HCT116 (cell line): ENCODE data around the gene C2CD2. TPM values are rescaled to one million over a fixed set of nuclear protein-coding genes. Genes with fewer than 3 reads are reported as not detected.

Source experiments
- ATAC-seq: fragments of 200-7000 bp; cut with Tn5 transposase; 2 replicates; pipeline ENCODE4 v1.9.1; 2020; ENCODE audit warnings: mild to moderate bottlenecking, moderate library complexity
- BruUV-seq: library from RNA; stranded (reverse); fragments of 400-500 nt; replicated peaks from 2 replicates; lab custom pipeline; 2021; lab: Mats Ljungman, UMichigan
- CTCF ChIA-PET: fragments of 300-600 bp; sonication (Branson Sonifier 250); formaldehyde crosslinking; loops from one replicate; lab custom pipeline; 2021; ENCODE audit warnings: antibody characterized with exemption; lab: Charles Lee
- POLR2A ChIA-PET: fragments of 300-600, 350-600 bp; sonication (Branson Sonifier 250); formaldehyde crosslinking; loops from one replicate; lab custom pipeline; 2021; ENCODE audit warnings: antibody characterized with exemption; lab: Charles Lee
- RAD21 ChIA-PET, 2 experiments: fragments of 300-600 bp; sonication (Branson Sonifier 250); formaldehyde crosslinking; loops; one replicate each; lab custom pipeline; 2023; ENCODE audit warnings: low total read pairs in 2 of 2; ENCODE audit not compliant: uncharacterized antibody in 2 of 2, unreplicated experiment in 2 of 2, low non-redundant PET in 1 of 2; lab: Charles Lee
- DNase-seq: peaks from one replicate; pipeline ENCODE4 v3.0.0-alpha.2; 2010; ENCODE audit warnings: low read depth, low spot score
- H2AFZ ChIP-seq: fragments of 200-600 bp; shearing (Covaris generic), sonication (generic); 2 replicates; pipeline ENCODE4 v1.6.1; 2017; ENCODE audit warnings: low read depth, mixed run types, mixed read lengths, antibody characterized with exemption, low read length; ENCODE audit not compliant: poor library complexity, severe bottlenecking
- H3K27ac ChIP-seq: 2 replicates; pipeline ENCODE4 v1.5.1; 2012; ENCODE audit warnings: low read depth, low read length
- H3K27me3 ChIP-seq: fragments of 200-600 bp; sonication (generic); 2 replicates; pipeline ENCODE4 v1.6.1; 2016; ENCODE audit warnings: mixed run types, low read length, mixed read lengths; ENCODE audit not compliant: insufficient read depth
- H3K36me3 ChIP-seq, 2 experiments: fragments of 200-500 bp in 1 of 2; fragments of 200-600 bp in 1 of 2; sonication (Bioruptor generic) in 1 of 2; sonication (generic) in 1 of 2; 2 replicates each; pipeline versions ENCODE4 v1.5.1 to v1.6.1; 2014 to 2016; ENCODE audit warnings: low read length in 2 of 2, inconsistent platforms in 1 of 2, mixed read lengths in 1 of 2, mixed run types in 1 of 2; ENCODE audit not compliant: insufficient read depth in 2 of 2, control insufficient read depth in 1 of 2
- H3K4me1 ChIP-seq, 2 experiments: fragments of 200-600 bp in 1 of 2; sonication (generic) in 1 of 2; 2 replicates each; pipeline versions ENCODE4 v1.5.1 to v1.6.1; 2012 to 2017; ENCODE audit warnings: low read length in 2 of 2, inconsistent platforms in 1 of 2, mild to moderate bottlenecking in 1 of 2, mixed read lengths in 1 of 2, mixed run types in 1 of 2, moderate library complexity in 1 of 2; ENCODE audit not compliant: insufficient read depth in 2 of 2, control insufficient read depth in 1 of 2
- H3K4me2 ChIP-seq: fragments of 200-600 bp; sonication (generic); 2 replicates; pipeline ENCODE4 v1.6.1; 2017; ENCODE audit warnings: mixed run types, low read length, mixed read lengths
- H3K4me3 ChIP-seq, 2 experiments: fragments of 200-600 bp in 1 of 2; sonication (generic) in 1 of 2; replicated peaks in 1 of 2; 2 replicates each; pipeline ENCODE4 v1.5.1; 2011 to 2016; ENCODE audit warnings: low read length in 2 of 2, control low read depth in 1 of 2, low read depth in 1 of 2, mild to moderate bottlenecking in 1 of 2, mixed read lengths in 1 of 2, mixed run types in 1 of 2
- H3K79me2 ChIP-seq: fragments of 200-600 bp; sonication (generic); 2 replicates; pipeline ENCODE4 v1.6.1; 2017; ENCODE audit warnings: mild to moderate bottlenecking, mixed run types, low read length, moderate library complexity, mixed read lengths; ENCODE audit not compliant: insufficient read depth
- H3K9ac ChIP-seq: fragments of 200-600 bp; sonication (generic); 2 replicates; pipeline ENCODE4 v1.6.1; 2016; ENCODE audit warnings: low read length, mixed read lengths
- H3K9me2 ChIP-seq: fragments of 200-600 bp; sonication (generic), shearing (Covaris generic); 2 replicates; pipeline ENCODE4 v1.6.1; 2017; ENCODE audit warnings: mixed run types, mild to moderate bottlenecking, moderate library complexity; ENCODE audit not compliant: insufficient read depth
- H3K9me3 ChIP-seq, 2 experiments: fragments of 200-500 bp in 1 of 2; fragments of 200-600 bp in 1 of 2; sonication (Bioruptor generic) in 1 of 2; sonication (generic) in 1 of 2; 2 replicates each; pipeline ENCODE4 v1.6.1; 2014 to 2017; ENCODE audit warnings: low read length in 2 of 2, mixed read lengths in 2 of 2, inconsistent platforms in 1 of 2, low read depth in 1 of 2, mild to moderate bottlenecking in 1 of 2, mixed run types in 1 of 2, moderate library complexity in 1 of 2; ENCODE audit not compliant: control insufficient read depth in 1 of 2, insufficient read depth in 1 of 2
- H4K20me1 ChIP-seq: fragments of 200-600 bp; sonication (generic), shearing (Covaris generic); 2 replicates; pipeline ENCODE4 v1.6.1; 2017; ENCODE audit warnings: mixed run types, mild to moderate bottlenecking, moderate library complexity; ENCODE audit not compliant: insufficient read depth
- ATF3 ChIP-seq: IDR thresholded peaks from 2 replicates; pipeline ENCODE4 v1.6.1; 2012
- CBX3 ChIP-seq: IDR thresholded peaks from 2 replicates; pipeline ENCODE4 v1.6.1; 2012; ENCODE audit warnings: low read depth
- ELF1 ChIP-seq: IDR thresholded peaks from 2 replicates; pipeline ENCODE4 v1.6.1; 2012; ENCODE audit warnings: low read depth, borderline replicate concordance
- EZH2 ChIP-seq: fragments of 200-600 bp; sonication (generic); IDR thresholded peaks from 2 replicates; pipeline ENCODE4 v1.6.1; 2017; ENCODE audit warnings: antibody characterized with exemption, mixed run types
- FOSL1 ChIP-seq: IDR thresholded peaks from 2 replicates; pipeline ENCODE4 v1.6.1; 2012; ENCODE audit warnings: low read depth
- JUND ChIP-seq: IDR thresholded peaks from 2 replicates; pipeline ENCODE4 v1.6.1; 2012
- POLR2A ChIP-seq: IDR thresholded peaks from 2 replicates; pipeline ENCODE4 v1.7.0; 2011; ENCODE audit warnings: borderline replicate concordance; ENCODE audit not compliant: insufficient read depth, insufficient read length; ENCODE audit errors: extremely low read depth
- RAD21 ChIP-seq: IDR thresholded peaks from 2 replicates; pipeline ENCODE4 v1.6.1; 2012; ENCODE audit warnings: low read depth, mild to moderate bottlenecking
- REST ChIP-seq: IDR thresholded peaks from 2 replicates; pipeline ENCODE4 v1.6.1; 2012; ENCODE audit warnings: low read depth
- SIN3A ChIP-seq: IDR thresholded peaks from 2 replicates; pipeline ENCODE4 v1.6.1; 2012; ENCODE audit warnings: low read depth
- SP1 ChIP-seq: IDR thresholded peaks from 2 replicates; pipeline ENCODE4 v1.6.1; 2012; ENCODE audit warnings: low read depth
- SRF ChIP-seq: IDR thresholded peaks from 2 replicates; pipeline ENCODE4 v1.6.1; 2012; ENCODE audit warnings: low read depth
- TCF7L2 ChIP-seq: IDR thresholded peaks from 2 replicates; pipeline ENCODE4 v1.7.0; 2011; ENCODE audit warnings: borderline replicate concordance, inconsistent platforms; ENCODE audit not compliant: insufficient read depth, insufficient read length; ENCODE audit errors: extremely low read depth
- ZBTB33 ChIP-seq: IDR thresholded peaks from 2 replicates; pipeline ENCODE4 v1.6.1; 2011; ENCODE audit warnings: mild to moderate bottlenecking, low read length, moderate library complexity; ENCODE audit not compliant: insufficient replicate concordance; ENCODE audit errors: extremely low read depth
- ZNF274 ChIP-seq: fragments of 200-500 bp; sonication (Bioruptor generic); IDR thresholded peaks from 2 replicates; pipeline ENCODE4 v1.6.1; 2014; ENCODE audit warnings: mild to moderate bottlenecking, low read depth, low read length, inconsistent platforms
- intact Hi-C: fragments of 100-400 bp; cut with micrococcal nuclease; formaldehyde crosslinking; loops from 2 replicates; pipeline ENCODE4 v1.10.0; 2022
- total RNA-seq: library from RNA; stranded (reverse); gene quantifications from one replicate; pipeline ENCODE4 v1.2.1, GENCODE V29; 2021; ENCODE audit not compliant: unreplicated experiment

C2CD2 gene
- total RNA-seq, 1 experiment from 2014 or later, result 22.0 TPM

- H3K27ac ChIP-seq, result no peak overlapping the region
- no peak overlapping the region for H3K9ac ChIP-seq
- H3K4me1 ChIP-seq, result peaks cover 3 to 21% of the 10 kb centered on the region in 2 experiments; a peak in 2 of 4 replicates
- no peaks in the 10 kb centered on the region for H3K79me2 ChIP-seq
- CTCF ChIA-PET, result no interaction called here
- H4K20me1 ChIP-seq, result no peaks in the 10 kb centered on the region
- 0 out of 4 replicates have a peak, but pooled peaks cover 0 to 5% of the 10 kb centered on the region in 2 experiments for H3K36me3 ChIP-seq
- no peak overlapping the region for H3K4me2 ChIP-seq
- intact Hi-C loops, result no loop called here
- no peak for TF ChIP-seq ZBTB33
- no peak for TF ChIP-seq REST
- TF ChIP-seq POLR2A, result no peak
- TF ChIP-seq SIN3A, result no peak
- no peak for TF ChIP-seq SP1
- TF ChIP-seq FOSL1, result no peak
- TF ChIP-seq SRF, result no peak
- TF ChIP-seq ZNF274, result no peak
- TF ChIP-seq ATF3, result no peak
- TF ChIP-seq CBX3, result no peak
- no peak for TF ChIP-seq TCF7L2
- TF ChIP-seq RAD21, result no peak
- TF ChIP-seq EZH2, result no peak
- TF ChIP-seq ELF1, result no peak
- no peak for TF ChIP-seq JUND
- TF ChIP-seq, all 23 proteins: peak for 0
- no peak overlapping the region for H3K4me3 ChIP-seq
- no peak overlapping the region for H2AFZ ChIP-seq
- no peaks in the 10 kb centered on the region for H3K9me3 ChIP-seq
- H3K9me2 ChIP-seq, result no peaks in the 10 kb centered on the region
- H3K27me3 ChIP-seq, result no peaks in the 10 kb centered on the region
- ChIA-PET RAD21 (interaction anchor here in 1 of 2 experiments (1.1 kb wide), 1 partner anchor 237 kb away, joined by 3 read pairs; no protein-coding TSS in a partner anchor), POLR2A (no interaction called here)
- ATAC-seq (no peak), DNase-seq (no peak)
- BruUV-seq, result no TSS peak
Measured at GRCh38 chr21:41848533-41848932, 105.3 kb downstream of the C2CD2 start.
